H1 (cell line): ENCODE measurements around the gene CEP78. TPM values are rescaled to one million over a fixed set of nuclear protein-coding genes. Genes with fewer than 3 reads are reported as not detected.
A peak's percentile ranks its signal among the peaks of the same experiment; 100 is the strongest.

Source experiments
- CTCF ChIA-PET: fragments of 300-600 bp; sonication (Branson Sonifier 250); formaldehyde crosslinking; loops from one replicate; lab custom pipeline; 2021; ENCODE audit not compliant: partially characterized antibody; lab: Charles Lee
- POLR2A ChIA-PET: fragments of 300-600 bp; sonication (Branson Sonifier 250); formaldehyde crosslinking; loops from one replicate; lab custom pipeline; 2021; ENCODE audit warnings: inconsistent platforms; ENCODE audit not compliant: partially characterized antibody; lab: Charles Lee
- DNase-seq, 2 experiments: peaks; one replicate each; pipeline versions ENCODE4 v3.0.0 to v3.0.0-alpha.2; 2010 to 2022; ENCODE audit warnings: low spot score in 2 of 2, low read depth in 1 of 2, mixed read lengths in 1 of 2
- FAIRE-seq: peaks from 2 replicates; lab custom pipeline; 2011; peaks lifted over from hg19 to GRCh38; lab: Jason Lieb, UNC
- H2AFZ ChIP-seq: 2 replicates; pipeline ENCODE4 v1.8.1; 2012; ENCODE audit warnings: low read length, inconsistent platforms
- H2AK5ac ChIP-seq: 2 replicates; pipeline ENCODE4 v1.6.1; 2013; ENCODE audit warnings: low read depth, low read length
- H2BK120ac ChIP-seq: replicated peaks from 2 replicates; pipeline ENCODE3; 2013; ENCODE audit warnings: low read depth, low read length, inconsistent platforms
- H2BK12ac ChIP-seq: 2 replicates; pipeline ENCODE4 v1.6.1; 2013; ENCODE audit warnings: low read depth, low read length
- H2BK15ac ChIP-seq: 2 replicates; pipeline ENCODE4 v1.6.1; 2013; ENCODE audit warnings: low read length
- H2BK20ac ChIP-seq: 2 replicates; pipeline ENCODE4 v1.6.1; 2013; ENCODE audit warnings: low read length
- H2BK5ac ChIP-seq: 2 replicates; pipeline ENCODE4 v1.6.1; 2013; ENCODE audit warnings: low read depth, low read length
- H3K14ac ChIP-seq: 2 replicates; pipeline ENCODE4 v1.6.1; 2013; ENCODE audit warnings: inconsistent platforms; ENCODE audit not compliant: insufficient read length
- H3K18ac ChIP-seq: 2 replicates; pipeline ENCODE4 v1.6.1; 2013; ENCODE audit warnings: low read length; ENCODE audit errors: extremely low read depth
- H3K23ac ChIP-seq: 2 replicates; pipeline ENCODE4 v1.6.1; 2013; ENCODE audit warnings: inconsistent platforms; ENCODE audit not compliant: insufficient read length
- H3K23me2 ChIP-seq: 2 replicates; pipeline ENCODE4 v1.6.1; 2013; ENCODE audit warnings: low read depth, low read length
- H3K27ac ChIP-seq: 2 replicates; pipeline ENCODE4 v1.6.1; 2011; ENCODE audit warnings: low read depth, low read length, inconsistent platforms
- H3K27me3 ChIP-seq, 4 experiments: replicated peaks in 1 of 4; 1 replicate in 1 of 4; 2 replicates in 3 of 4; pipeline versions ENCODE4 v1.6.1 to v1.8.1; 2011 to 2013; ENCODE audit warnings: low read length in 3 of 4, mild to moderate bottlenecking in 3 of 4, inconsistent platforms in 2 of 4, mixed read lengths in 2 of 4, moderate library complexity in 1 of 4; ENCODE audit not compliant: control insufficient read depth in 3 of 4, insufficient read depth in 3 of 4; ENCODE audit errors: extremely low read depth in 1 of 4
- H3K36me3 ChIP-seq, 4 experiments: 2 replicates each; pipeline versions ENCODE4 v1.6.1 to v1.8.1; 2011 to 2013; ENCODE audit warnings: mild to moderate bottlenecking in 4 of 4, low read length in 3 of 4, moderate library complexity in 2 of 4, control low read depth in 1 of 4, inconsistent platforms in 1 of 4; ENCODE audit not compliant: insufficient read depth in 4 of 4, control insufficient read depth in 2 of 4
- H3K4ac ChIP-seq: replicated peaks from 2 replicates; pipeline ENCODE3; 2013; ENCODE audit warnings: low read length, low read depth, mixed read lengths, inconsistent platforms; ENCODE audit not compliant: insufficient read length
- H3K4me1 ChIP-seq, 4 experiments: replicated peaks in 1 of 4; 1 replicate in 1 of 4; 2 replicates in 3 of 4; pipeline versions ENCODE4 v1.6.1 to v1.8.1; 2011 to 2013; ENCODE audit warnings: low read length in 3 of 4, inconsistent platforms in 2 of 4, mixed read lengths in 1 of 4; ENCODE audit not compliant: insufficient read depth in 4 of 4, control insufficient read depth in 3 of 4
- H3K4me2 ChIP-seq, 2 experiments: 2 replicates each; pipeline versions ENCODE4 v1.6.1 to v1.8.1; 2011 to 2013; ENCODE audit warnings: low read depth in 2 of 2, low read length in 2 of 2, control low read depth in 1 of 2, inconsistent platforms in 1 of 2, mild to moderate bottlenecking in 1 of 2; ENCODE audit not compliant: insufficient read depth in 1 of 2
- H3K4me3 ChIP-seq, 4 experiments: fragments of 200-600, 300-600 bp in 1 of 4; sonication (generic), shearing (Covaris generic), sonication (Bioruptor Twin) in 1 of 4; 2 replicates each; pipeline versions ENCODE4 v1.5.1 to v1.8.1; 2011 to 2016; ENCODE audit warnings: low read length in 4 of 4, low read depth in 3 of 4, control low read depth in 2 of 4, inconsistent platforms in 2 of 4, mild to moderate bottlenecking in 2 of 4, mixed read lengths in 1 of 4, moderate library complexity in 1 of 4; ENCODE audit not compliant: insufficient read depth in 2 of 4; ENCODE audit errors: extremely low read depth in 1 of 4
- H3K56ac ChIP-seq: replicated peaks from 2 replicates; pipeline ENCODE3; 2013; ENCODE audit warnings: low read depth, mild to moderate bottlenecking, mixed read lengths, low read length, inconsistent platforms; ENCODE audit not compliant: insufficient read length
- H3K79me1 ChIP-seq: 2 replicates; pipeline ENCODE4 v1.6.1; 2013; ENCODE audit warnings: low read depth, low read length, control low read depth
- H3K79me2 ChIP-seq, 2 experiments: 2 replicates each; pipeline versions ENCODE4 v1.6.1 to v1.8.1; 2012 to 2013; ENCODE audit warnings: low read length in 2 of 2, mild to moderate bottlenecking in 2 of 2, inconsistent platforms in 1 of 2; ENCODE audit not compliant: insufficient read depth in 2 of 2, control insufficient read depth in 1 of 2
- H3K9ac ChIP-seq, 4 experiments: replicated peaks in 1 of 4; 1 replicate in 1 of 4; 2 replicates in 3 of 4; pipeline versions ENCODE4 v1.6.1 to v1.8.1; 2011 to 2013; ENCODE audit warnings: low read depth in 3 of 4, low read length in 3 of 4, control low read depth in 2 of 4, mild to moderate bottlenecking in 2 of 4, moderate library complexity in 2 of 4, inconsistent platforms in 1 of 4; ENCODE audit errors: extremely low read depth in 1 of 4
- H3K9me3 ChIP-seq, 2 experiments: 2 replicates each; pipeline versions ENCODE4 v1.6.1 to v1.8.1; 2012 to 2013; ENCODE audit warnings: mild to moderate bottlenecking in 2 of 2, moderate library complexity in 2 of 2, control low read depth in 1 of 2, inconsistent platforms in 1 of 2, low read depth in 1 of 2, low read length in 1 of 2, mixed read lengths in 1 of 2; ENCODE audit not compliant: insufficient read depth in 2 of 2
- H4K20me1 ChIP-seq, 2 experiments: replicated peaks in 1 of 2; 2 replicates each; pipeline versions ENCODE3 to v1.8.1; 2011 to 2013; ENCODE audit warnings: inconsistent platforms in 2 of 2, low read length in 2 of 2, mild to moderate bottlenecking in 1 of 2; ENCODE audit not compliant: insufficient read depth in 2 of 2, control insufficient read depth in 1 of 2
- H4K5ac ChIP-seq: 2 replicates; pipeline ENCODE4 v1.6.1; 2013; ENCODE audit warnings: low read length, low read depth, mixed read lengths, inconsistent platforms; ENCODE audit not compliant: insufficient read length
- H4K8ac ChIP-seq: 2 replicates; pipeline ENCODE4 v1.8.0; 2013; ENCODE audit warnings: mild to moderate bottlenecking, moderate library complexity, low read length, inconsistent platforms; ENCODE audit not compliant: insufficient read depth; ENCODE audit errors: extremely low read depth
- H4K91ac ChIP-seq: replicated peaks from 2 replicates; pipeline ENCODE3; 2013; ENCODE audit warnings: low read length, mixed read lengths, inconsistent platforms; ENCODE audit not compliant: insufficient read length
- BACH1 ChIP-seq: IDR thresholded peaks from 2 replicates; pipeline ENCODE4 v1.6.1; 2012; ENCODE audit warnings: low read length, improper control_type of control experiment
- BCL11A ChIP-seq, 2 experiments: IDR thresholded peaks; one replicate each; pipeline ENCODE4 v1.6.1; 2011; ENCODE audit warnings: low read depth in 2 of 2, low read length in 2 of 2, mild to moderate bottlenecking in 2 of 2
- CHD1 ChIP-seq: IDR thresholded peaks from 2 replicates; pipeline ENCODE4 v1.6.1; 2012; ENCODE audit warnings: low read depth, low read length, improper control_type of control experiment
- GABPA ChIP-seq: IDR thresholded peaks from 2 replicates; pipeline ENCODE4 v1.6.1; 2011; ENCODE audit warnings: mild to moderate bottlenecking, low read length, moderate library complexity, borderline replicate concordance; ENCODE audit not compliant: insufficient read depth
- MAFK ChIP-seq: IDR thresholded peaks from 2 replicates; pipeline ENCODE4 v1.6.1; 2012; ENCODE audit warnings: low read depth, mild to moderate bottlenecking, improper control_type of control experiment, low read length
- NRF1 ChIP-seq: IDR thresholded peaks from 2 replicates; pipeline ENCODE4 v1.6.1; 2011; ENCODE audit warnings: mild to moderate bottlenecking, low read depth, low read length, improper control_type of control experiment
- SUZ12 ChIP-seq: fragments of 200-600 bp; sonication (generic); IDR thresholded peaks from 2 replicates; pipeline ENCODE4 v1.6.1; 2012; ENCODE audit warnings: mild to moderate bottlenecking, inconsistent platforms, low read length, moderate library complexity, mixed read lengths
- TCF12 ChIP-seq: IDR thresholded peaks from 2 replicates; pipeline ENCODE4 v1.6.1; 2011; ENCODE audit warnings: low read depth, mild to moderate bottlenecking, low read length
- TEAD4 ChIP-seq: IDR thresholded peaks from 2 replicates; pipeline ENCODE4 v1.6.1; 2012; ENCODE audit warnings: low read depth, low read length, inconsistent platforms, mixed read lengths
- WGBS, 2 experiments: shearing (Covaris generic) in 1 of 2; methylation state at CpG; one replicate each; pipeline versions ENCODE4 v1.1.6 to v1.1.7; 2013 to 2015; ENCODE audit warnings: low lambda C conversion rate in 2 of 2, mixed read lengths in 2 of 2, inconsistent platforms in 1 of 2, low coverage in 1 of 2, missing lambda C conversion rate in 1 of 2; ENCODE audit not compliant: insufficient replicate concordance in 2 of 2, insufficient coverage in 1 of 2, insufficient read length in 1 of 2; ENCODE audit errors: extremely low coverage in 1 of 2, missing lambda C conversion rate in 1 of 2; 5-methylcytosine and 5-hydroxymethylcytosine counted together
- polyA plus RNA-seq, 7 experiments: library from polyadenylated mRNA; depleted of rRNA in 3 of 7; stranded (reverse) in 5 of 7; unstranded in 2 of 7; fragments of >200 nt in 5 of 7; fragments of 200-250 nt in 2 of 7; gene quantifications; 1 replicate in 5 of 7; 2 replicates in 1 of 7; 4 replicates in 1 of 7; pipeline versions ENCODE4 v1.2.1 to v1.2.3, GENCODE V29; 2011 to 2013; ENCODE audit warnings: missing spikeins in 2 of 7, mixed read lengths in 2 of 7
- total RNA-seq: library from RNA; stranded (reverse); fragmentation: NEBNext Ultra II Directional; extraction: Animal tissue kit (Norgen Biotek cat#: 25700); gene quantifications from 2 replicates; pipeline ENCODE4 v1.2.1, GENCODE V29; 2021

Gene CEP78
- total and polyA plus RNA-seq, 2 of the 8 experiments (the other 6 are each of a cell fraction or from before 2014, with no cell fraction given) = 10.3 to 40.9 TPM

- Histone ChIP-seq H3K79me2 (peaks cover 2 to 22% of the 10 kb centered on the region in 2 experiments; a peak in 3 of 4 replicates), H3K4me3 (peak overlapping the region; percentile 79 to 90 (median 90)), H2AK5ac (no peak overlapping the region), H3K4ac (no peak overlapping the region), H4K20me1 (no peaks in the 10 kb centered on the region), H2AFZ (peak overlapping the region; percentile 77), H2BK20ac (no peak overlapping the region), H3K23me2 (peaks cover 2% of the 10 kb centered on the region), H3K9me3 (no peaks in the 10 kb centered on the region), H3K4me1 (peaks cover 0 to 2% (median under 1%) of the 10 kb centered on the region in 4 experiments; a peak in 2 of 7 replicates), H4K8ac (peak overlapping the region; percentile 76; the same call in 1 of the 2 replicates), H2BK12ac (peak overlapping the region; percentile 44; the same call in 1 of the 2 replicates), H3K4me2 (peak overlapping the region; percentile 87 to 97), H3K23ac (no peak overlapping the region), H3K79me1 (no peaks in the 10 kb centered on the region), H3K27me3 (no peaks in the 10 kb centered on the region), H3K14ac (no peak overlapping the region), H3K18ac (peak overlapping the region; percentile 10; the same call in 1 of the 2 replicates), H2BK15ac (no peak overlapping the region), H4K5ac (no peak overlapping the region), H3K56ac (no peak overlapping the region), H2BK5ac (peak overlapping the region; percentile 96; the same call in 1 of the 2 replicates), H3K9ac (peak overlapping the region; percentile 62 to 90 (median 78)), H2BK120ac (no peak overlapping the region), H3K36me3 (peaks cover 0 to 11% (median 5%) of the 10 kb centered on the region in 4 experiments; a peak in 5 of 8 replicates), H3K27ac (peak overlapping the region; percentile 80; the same call in 1 of the 2 replicates), H4K91ac (no peak overlapping the region)
- no peak for FAIRE-seq
- ChIA-PET CTCF (interaction anchor here (0.7 to 1.3 kb wide), 3 partner anchors 27 to 469 kb away, joined by 3 to 4 read pairs (median 3); no protein-coding TSS in a partner anchor), POLR2A (interaction anchor here (0.7 to 7.1 kb wide), 7 partner anchors 7 to 96 kb away, joined by 3 to 73 read pairs (median 4); partner anchors contain the start of gene PSAT1)
- 18% methylated on average over 17 of the region's 17 CpGs; no CpG with 5 or more reads in 1 of the 2 experiments for WGBS, 2 experiments
- DNase-seq = no peak
- TF ChIP-seq NRF1 (no peak), TEAD4 (no peak), MAFK (no peak), BCL11A (IDR thresholded peaks at IDR 0.05; ENCODE audit: low read depth in 2 of 2, low read length in 2 of 2) (no peak), SUZ12 (no peak), CHD1 (no peak), BACH1 (no peak), GABPA (no peak), TCF12 (no peak)
Observed at GRCh38 chr9:78235256-78235761, 566 bp upstream of the CEP78 start.
